AG08396 (cell line): ENCODE results near the gene SNAI1.
"Not testable (repeated sequence)": the region's sequence is repeated elsewhere in the genome, so short reads cannot be mapped to it uniquely, and the experiment has no call there.

Source experiments
- DNase-seq: peaks from one replicate; pipeline ENCODE4 v3.0.0; 2012; ENCODE audit warnings: low spot score, mixed read lengths

Gene SNAI1

GRCh38 chr20:49964964-49965780, 17.6 kb upstream of the SNAI1 start:
- DNase-seq, result no peak

- DNase-seq, result no peak
Measured at GRCh38 chr20:49965781-49966305, 16.9 kb upstream of the SNAI1 start.

GRCh38 chr20:49966861-49967260, 15.9 kb upstream of the SNAI1 start:
- no peak for DNase-seq

- no peak for DNase-seq
Measured at GRCh38 chr20:49969234-49969633, 13.5 kb upstream of the SNAI1 start.

- no peak for DNase-seq
Measured at GRCh38 chr20:49969946-49970345, 12.8 kb upstream of the SNAI1 start.

- no peak for DNase-seq
Measured at GRCh38 chr20:49970498-49970897, 12.3 kb upstream of the SNAI1 start.

- DNase-seq, result no peak
Measured at GRCh38 chr20:49973981-49974380, 8.8 kb upstream of the SNAI1 start.

- DNase-seq, result no peak
Measured at GRCh38 chr20:49976542-49976941, 6.2 kb upstream of the SNAI1 start.

- not testable (repeated sequence) for DNase-seq
Measured at GRCh38 chr20:49977740-49978139, 5.0 kb upstream of the SNAI1 start.

- no peak for DNase-seq
Measured at GRCh38 chr20:49978685-49979029, 4.1 kb upstream of the SNAI1 start.

- DNase-seq, result peak; percentile 82
Measured at GRCh38 chr20:49979030-49979832, 3.5 kb upstream of the SNAI1 start.

- DNase-seq, result no peak
Measured at GRCh38 chr20:49980140-49981008, 2.4 kb upstream of the SNAI1 start.

GRCh38 chr20:49981218-49982071, 1.3 kb upstream of the SNAI1 start:
- DNase-seq, result no peak

GRCh38 chr20:49982072-49982345, 771 bp upstream of the SNAI1 start:
- DNase-seq, result no peak

GRCh38 chr20:49983123-49983847, 505 bp downstream of the SNAI1 start:
- DNase-seq, result no peak

- DNase-seq, result no peak
Measured at GRCh38 chr20:49983848-49984408, 1.1 kb downstream of the SNAI1 start.

GRCh38 chr20:49984426-49985153, 1.8 kb downstream of the SNAI1 start:
- DNase-seq, result no peak

- no peak for DNase-seq
Measured at GRCh38 chr20:49985157-49985556, 2.4 kb downstream of the SNAI1 start.

GRCh38 chr20:49985617-49986016, 2.8 kb downstream of the SNAI1 start:
- DNase-seq, result no peak

- DNase-seq, result no peak
Measured at GRCh38 chr20:49986049-49986448, 3.3 kb downstream of the SNAI1 start.
